ENCODE results near the gene SLAMF9. TPM values are rescaled to one million over a fixed set of nuclear protein-coding genes. Genes with fewer than 3 reads are reported as not detected.

The SLAMF9 gene
- polyA plus RNA-seq, 1 donor (not counting 4 experiments of a cell fraction or from before 2014, with no cell fraction given): 0.31 TPM

DNA sequence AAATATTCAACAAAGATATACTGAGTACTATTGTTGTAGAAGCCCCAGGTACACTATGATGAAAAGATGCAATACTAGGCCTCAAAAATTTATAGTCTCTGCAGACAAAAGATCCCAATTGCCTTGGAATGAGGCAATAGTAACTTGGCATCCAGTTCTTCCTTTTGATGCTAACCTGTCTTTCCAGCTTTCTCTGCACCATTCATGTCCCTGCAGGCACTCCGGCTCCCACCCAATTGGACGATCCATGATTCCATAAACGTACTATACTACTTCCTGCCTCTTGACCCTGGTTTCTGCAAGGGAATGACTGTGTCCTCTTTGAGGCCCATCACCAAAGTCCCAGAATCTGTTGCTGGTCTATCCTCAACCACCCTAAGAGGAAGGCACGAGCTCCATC is 20.7 kb downstream of the SLAMF9 start:
- Histone ChIP-seq H3K27ac (ENCODE audit: control insufficient read depth, insufficient read depth, low read length) (peak overlapping the region; percentile 85), H3K79me2 (ENCODE audit: control insufficient read depth, insufficient read depth, low read length) (no peaks in the 10 kb centered on the region), H3K4me1 (ENCODE audit: control insufficient read depth, extremely low read depth, insufficient read depth, low read length) (peaks cover 52% of the 10 kb centered on the region), H3K9me1 (ENCODE audit: control insufficient read depth, extremely low read depth, insufficient read depth, low read length) (no peaks in the 10 kb centered on the region), H2AFZ (ENCODE audit: control insufficient read depth, low read length) (no peak overlapping the region), H3K36me3 (ENCODE audit: control insufficient read depth in 2 of 2, extremely low read depth in 1 of 2, insufficient read depth in 2 of 2, low read length in 2 of 2) (peaks cover 6 to 10% of the 10 kb centered on the region in 2 experiments), H3K9ac (ENCODE audit: control insufficient read depth, extremely low read depth, insufficient read depth, low read length) (peak overlapping the region; percentile 39), H3K27me3 (ENCODE audit: control insufficient read depth, extremely low read depth, insufficient read depth, low read length) (no peaks in the 10 kb centered on the region), H3K4me2 (ENCODE audit: control insufficient read depth, extremely low read depth, insufficient read depth, low read depth, low read length) (peak overlapping the region; percentile 65), H3K4me3 (ENCODE audit: control insufficient read depth in 2 of 3, extremely low read depth in 1 of 3, insufficient read depth in 2 of 3, low read depth in 1 of 3, low read length in 3 of 3) (no peak overlapping the region), H3K9me3 (ENCODE audit: control insufficient read depth, low read depth, low read length) (no peaks in the 10 kb centered on the region), H4K20me1 (ENCODE audit: control insufficient read depth, extremely low read depth, insufficient read depth, low read length) (no peaks in the 10 kb centered on the region)
- FAIRE-seq (peak; percentile 94), DNase-seq (ENCODE audit: low read depth, low spot score) (no peak)
- dilution Hi-C loops (cut with MboI; ENCODE audit: extremely low pct_ligation_motif_present, low sequenced_read_pairs): no loop called here
- TF ChIP-seq, protein P1, sequence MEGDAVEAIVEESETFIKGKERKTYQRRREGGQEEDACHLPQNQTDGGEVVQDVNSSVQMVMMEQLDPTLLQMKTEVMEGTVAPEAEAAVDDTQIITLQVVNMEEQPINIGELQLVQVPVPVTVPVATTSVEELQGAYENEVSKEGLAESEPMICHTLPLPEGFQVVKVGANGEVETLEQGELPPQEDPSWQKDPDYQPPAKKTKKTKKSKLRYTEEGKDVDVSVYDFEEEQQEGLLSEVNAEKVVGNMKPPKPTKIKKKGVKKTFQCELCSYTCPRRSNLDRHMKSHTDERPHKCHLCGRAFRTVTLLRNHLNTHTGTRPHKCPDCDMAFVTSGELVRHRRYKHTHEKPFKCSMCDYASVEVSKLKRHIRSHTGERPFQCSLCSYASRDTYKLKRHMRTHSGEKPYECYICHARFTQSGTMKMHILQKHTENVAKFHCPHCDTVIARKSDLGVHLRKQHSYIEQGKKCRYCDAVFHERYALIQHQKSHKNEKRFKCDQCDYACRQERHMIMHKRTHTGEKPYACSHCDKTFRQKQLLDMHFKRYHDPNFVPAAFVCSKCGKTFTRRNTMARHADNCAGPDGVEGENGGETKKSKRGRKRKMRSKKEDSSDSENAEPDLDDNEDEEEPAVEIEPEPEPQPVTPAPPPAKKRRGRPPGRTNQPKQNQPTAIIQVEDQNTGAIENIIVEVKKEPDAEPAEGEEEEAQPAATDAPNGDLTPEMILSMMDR (optimal IDR thresholded peaks at IDR 0.05 in 1 of 3, IDR thresholded peaks at IDR 0.05 in 1 of 3, conservative IDR thresholded peaks at IDR 0.05 in 1 of 3; ENCODE audit: extremely low read depth in 1 of 3, insufficient read depth in 2 of 3, low read length in 3 of 3): no peak
- no peak for TF ChIP-seq EZH2 (IDR thresholded peaks at IDR 0.05; ENCODE audit: low read length)

DNA sequence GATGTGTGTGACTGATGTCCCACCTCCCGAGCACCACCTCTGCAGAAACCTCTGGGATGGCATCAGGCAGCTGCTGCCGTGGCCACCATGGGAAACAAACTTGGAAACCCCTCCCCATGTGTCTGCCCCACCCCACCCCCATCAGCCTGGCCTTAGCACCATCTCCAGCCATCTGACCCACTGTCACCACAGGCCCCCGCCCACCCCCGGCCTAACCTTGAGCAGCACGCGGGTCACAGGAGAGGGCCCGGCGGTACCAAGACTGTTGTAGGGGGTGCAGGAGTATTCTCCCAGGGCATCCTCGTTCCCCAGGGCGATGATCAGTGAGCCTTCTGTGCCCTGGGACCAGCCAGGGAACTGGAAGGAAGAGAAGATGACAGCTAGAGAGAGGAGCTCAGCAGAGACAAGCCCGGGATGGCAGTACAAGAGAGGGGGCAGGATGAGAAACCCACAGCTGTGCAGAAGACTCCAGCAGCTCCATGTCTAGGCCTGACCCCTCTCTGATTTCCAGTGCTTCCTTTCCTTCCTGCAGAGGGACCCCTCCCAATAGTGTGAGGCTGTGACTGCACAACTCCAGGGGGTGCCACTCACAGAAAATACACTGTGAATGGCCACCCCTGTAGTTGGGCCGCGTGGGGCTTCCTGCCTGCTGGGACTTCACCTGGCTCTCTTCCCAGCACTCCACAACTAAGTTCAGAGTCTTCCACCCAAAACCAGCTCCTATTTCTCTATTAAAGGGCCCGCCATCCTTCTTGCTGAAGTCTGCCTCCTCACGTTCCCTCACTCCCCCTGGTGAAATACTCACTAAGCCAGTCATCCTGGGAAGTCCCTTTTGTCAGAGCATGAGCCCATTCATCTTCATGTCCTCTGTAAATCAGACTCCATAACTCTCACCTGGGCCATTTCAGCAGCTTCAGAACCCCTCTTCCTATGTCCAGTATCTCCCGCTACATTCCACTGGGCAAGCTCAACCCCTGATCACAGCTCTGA is 21.4 kb downstream of the SLAMF9 start:
- Histone ChIP-seq H3K4me2 (ENCODE audit: control insufficient read depth, extremely low read depth, insufficient read depth, low read depth, low read length) (peak overlapping the region; percentile 65), H3K9me3 (ENCODE audit: control insufficient read depth, low read depth, low read length) (no peaks in the 10 kb centered on the region), H3K4me1 (ENCODE audit: control insufficient read depth, extremely low read depth, insufficient read depth, low read length) (peaks cover 45% of the 10 kb centered on the region), H4K20me1 (ENCODE audit: control insufficient read depth, extremely low read depth, insufficient read depth, low read length) (no peaks in the 10 kb centered on the region), H3K9me1 (ENCODE audit: control insufficient read depth, extremely low read depth, insufficient read depth, low read length) (no peaks in the 10 kb centered on the region), H3K27ac (ENCODE audit: control insufficient read depth, insufficient read depth, low read length) (peak overlapping the region; percentile 85), H3K27me3 (ENCODE audit: control insufficient read depth, extremely low read depth, insufficient read depth, low read length) (no peaks in the 10 kb centered on the region), H3K9ac (ENCODE audit: control insufficient read depth, extremely low read depth, insufficient read depth, low read length) (peak overlapping the region; percentile 39), H3K36me3 (ENCODE audit: control insufficient read depth in 2 of 2, extremely low read depth in 1 of 2, insufficient read depth in 2 of 2, low read length in 2 of 2) (peaks cover 6 to 14% of the 10 kb centered on the region in 2 experiments), H3K4me3 (ENCODE audit: control insufficient read depth in 2 of 3, extremely low read depth in 1 of 3, insufficient read depth in 2 of 3, low read depth in 1 of 3, low read length in 3 of 3) (no peak overlapping the region), H3K79me2 (ENCODE audit: control insufficient read depth, insufficient read depth, low read length) (no peaks in the 10 kb centered on the region), H2AFZ (ENCODE audit: control insufficient read depth, low read length) (no peak overlapping the region)
- TF ChIP-seq EZH2 (IDR thresholded peaks at IDR 0.05; ENCODE audit: low read length): no peak
- TF ChIP-seq, protein P1 (optimal IDR thresholded peaks at IDR 0.05 in 1 of 3, IDR thresholded peaks at IDR 0.05 in 1 of 3, conservative IDR thresholded peaks at IDR 0.05 in 1 of 3; ENCODE audit: extremely low read depth in 1 of 3, insufficient read depth in 2 of 3, low read length in 3 of 3): peak in 1 of 3 experiments; percentile 15
- FAIRE-seq: peak; percentile 80
- no peak for DNase-seq (ENCODE audit: low read depth, low spot score)
- dilution Hi-C loops (cut with MboI; ENCODE audit: extremely low pct_ligation_motif_present, low sequenced_read_pairs): no loop called here
